ENCODE data around the gene CLTC. TPM values are rescaled to one million over a fixed set of nuclear protein-coding genes. Genes with fewer than 3 reads are reported as not detected.
"Not testable (repeated sequence)": the region's sequence is repeated elsewhere in the genome, so short reads cannot be mapped to it uniquely, and the experiment has no call there.

Gene CLTC
- total RNA-seq, 2 experiments from 2014 or later: 203 to 206 TPM

- DNase-seq: no peak
- Mint-ChIP-seq H3K4me3 (no peak overlapping the region), H3K4me1 (ENCODE audit: low read depth) (peaks cover 36% of the 10 kb centered on the region), H3K27ac (no peak overlapping the region), H3K27me3 (no peaks in the 10 kb centered on the region), H3K9me3 (no peaks in the 10 kb centered on the region), H3K36me3 (peaks cover 68% of the 10 kb centered on the region)
- ChIA-PET POLR2A (no interaction called here), CTCF (no interaction called here)
- intact Hi-C loops (cut with micrococcal nuclease): no loop called here
Observed at GRCh38 chr17:59652119-59652518, 32.4 kb downstream of the CLTC start.

- CTCF ChIA-PET; H3K4me3 Mint-ChIP-seq; H3K27ac Mint-ChIP-seq; H3K27me3 Mint-ChIP-seq; H3K9me3 Mint-ChIP-seq; DNase-seq; H3K4me1 Mint-ChIP-seq (ENCODE audit: low read depth); intact Hi-C loops (cut with micrococcal nuclease): not testable (repeated sequence)
- peaks cover 56% of the 10 kb centered on the region for H3K36me3 Mint-ChIP-seq
- POLR2A ChIA-PET: interaction anchor here (1.4 kb wide), 1 partner anchor 30 kb away, joined by 5 read pairs; no protein-coding TSS in a partner anchor
Observed at GRCh38 chr17:59656624-59657023, 36.9 kb downstream of the CLTC start.

GRCh38 chr17:59666235-59666634 lies 46.5 kb downstream of the CLTC start:
- H3K9me3 Mint-ChIP-seq: no peaks in the 10 kb centered on the region
- H3K4me1 Mint-ChIP-seq (ENCODE audit: low read depth): peaks cover 28% of the 10 kb centered on the region
- H3K27ac Mint-ChIP-seq: no peak overlapping the region
- no peak overlapping the region for H3K4me3 Mint-ChIP-seq
- POLR2A ChIA-PET: no interaction called here
- no peak for DNase-seq
- intact Hi-C loops (cut with micrococcal nuclease): no loop called here
- peaks cover 37% of the 10 kb centered on the region for H3K36me3 Mint-ChIP-seq
- CTCF ChIA-PET: no interaction called here
- H3K27me3 Mint-ChIP-seq: no peaks in the 10 kb centered on the region

GRCh38 chr17:59668816-59669215 lies 49.1 kb downstream of the CLTC start:
- Mint-ChIP-seq H3K4me1 (ENCODE audit: low read depth) (peaks cover 34% of the 10 kb centered on the region), H3K27me3 (no peaks in the 10 kb centered on the region), H3K4me3 (no peak overlapping the region), H3K36me3 (peaks cover 33% of the 10 kb centered on the region), H3K27ac (peak overlapping the region; percentile 38), H3K9me3 (no peaks in the 10 kb centered on the region)
- no peak for DNase-seq
- intact Hi-C loops (cut with micrococcal nuclease): no loop called here
- ChIA-PET POLR2A (no interaction called here), CTCF (interaction anchor here (0.6 kb wide), 1 partner anchor 11 kb away, joined by 4 read pairs; no protein-coding TSS in a partner anchor)

- intact Hi-C loops (cut with micrococcal nuclease): no loop called here
- peak overlapping the region; percentile 38 for H3K27ac Mint-ChIP-seq
- POLR2A ChIA-PET: interaction anchor here (1.4 kb wide), 1 partner anchor 9 kb away, joined by 3 read pairs; no protein-coding TSS in a partner anchor
- H3K9me3 Mint-ChIP-seq: no peaks in the 10 kb centered on the region
- H3K4me3 Mint-ChIP-seq: no peak overlapping the region
- peaks cover 34% of the 10 kb centered on the region for H3K4me1 Mint-ChIP-seq (ENCODE audit: low read depth)
- H3K27me3 Mint-ChIP-seq: no peaks in the 10 kb centered on the region
- H3K36me3 Mint-ChIP-seq: peaks cover 30% of the 10 kb centered on the region
- CTCF ChIA-PET: interaction anchor here (0.6 kb wide), 1 partner anchor 12 kb away, joined by 4 read pairs; no protein-coding TSS in a partner anchor
- no peak for DNase-seq
Observed at GRCh38 chr17:59669411-59669810, 49.7 kb downstream of the CLTC start.

GRCh38 chr17:59669944-59670343 lies 50.2 kb downstream of the CLTC start:
- ChIA-PET POLR2A (interaction anchor here (1.2 to 1.6 kb wide), 3 partner anchors 9 to 38 kb away, joined by 3 to 6 read pairs (median 3); partner anchors contain the start of genes PTRH2 and VMP1), CTCF (interaction anchor here (0.6 to 0.9 kb wide), 3 partner anchors 13 to 264 kb away, joined by 3 to 5 read pairs (median 3); no protein-coding TSS in a partner anchor)
- Mint-ChIP-seq H3K27ac (peak overlapping the region; percentile 38), H3K27me3 (no peaks in the 10 kb centered on the region), H3K9me3 (no peaks in the 10 kb centered on the region), H3K4me3 (no peak overlapping the region), H3K36me3 (peaks cover 28% of the 10 kb centered on the region), H3K4me1 (ENCODE audit: low read depth) (peaks cover 34% of the 10 kb centered on the region)
- intact Hi-C loops (cut with micrococcal nuclease): no loop called here
- no peak for DNase-seq

- intact Hi-C loops (cut with micrococcal nuclease): no loop called here
- Mint-ChIP-seq H3K4me3 (no peak overlapping the region), H3K27ac (peak overlapping the region; percentile 74), H3K9me3 (no peaks in the 10 kb centered on the region), H3K36me3 (peaks cover 26% of the 10 kb centered on the region), H3K27me3 (no peaks in the 10 kb centered on the region), H3K4me1 (ENCODE audit: low read depth) (peaks cover 34% of the 10 kb centered on the region)
- DNase-seq: no peak
- CTCF ChIA-PET: interaction anchor here (1.1 kb wide), 1 partner anchor 149 kb away, joined by 3 read pairs; no protein-coding TSS in a partner anchor
- POLR2A ChIA-PET: interaction anchor here (1.2 to 1.6 kb wide), 2 partner anchors 8 to 36 kb away, joined by 3 to 6 read pairs; partner anchors contain the start of genes PTRH2 and VMP1
Observed at GRCh38 chr17:59671386-59671785, 51.7 kb downstream of the CLTC start.

- peak overlapping the region; percentile 58 for H3K27ac Mint-ChIP-seq
- H3K4me1 Mint-ChIP-seq (ENCODE audit: low read depth): peaks cover 13% of the 10 kb centered on the region
- no peak for DNase-seq
- POLR2A ChIA-PET: no interaction called here
- CTCF ChIA-PET: interaction anchor here (1.2 kb wide), 2 partner anchors 32 to 239 kb away, joined by 3 read pairs; partner anchors contain the start of genes PTRH2 and VMP1
- intact Hi-C loops (cut with micrococcal nuclease): no loop called here
- no peaks in the 10 kb centered on the region for H3K9me3 Mint-ChIP-seq
- H3K36me3 Mint-ChIP-seq: peaks cover 33% of the 10 kb centered on the region
- no peaks in the 10 kb centered on the region for H3K27me3 Mint-ChIP-seq
- no peak overlapping the region for H3K4me3 Mint-ChIP-seq
Observed at GRCh38 chr17:59675231-59675630, 55.5 kb downstream of the CLTC start.

GRCh38 chr17:59676716-59677115 lies 57.0 kb downstream of the CLTC start:
- DNase-seq: no peak
- Mint-ChIP-seq H3K4me1 (ENCODE audit: low read depth) (peaks cover 1% of the 10 kb centered on the region), H3K27me3 (no peaks in the 10 kb centered on the region), H3K9me3 (no peaks in the 10 kb centered on the region), H3K27ac (no peak overlapping the region), H3K36me3 (peaks cover 43% of the 10 kb centered on the region), H3K4me3 (no peak overlapping the region)
- ChIA-PET CTCF (interaction anchor here (1.0 to 1.3 kb wide), 2 partner anchors 48 to 237 kb away, joined by 3 read pairs; no protein-coding TSS in a partner anchor), POLR2A (no interaction called here)
- intact Hi-C loops (cut with micrococcal nuclease): no loop called here

- H3K27me3 Mint-ChIP-seq: no peaks in the 10 kb centered on the region
- DNase-seq: no peak
- intact Hi-C loops (cut with micrococcal nuclease): no loop called here
- no peaks in the 10 kb centered on the region for H3K9me3 Mint-ChIP-seq
- H3K4me1 Mint-ChIP-seq (ENCODE audit: low read depth): peaks cover 3% of the 10 kb centered on the region
- POLR2A ChIA-PET: interaction anchor here (1.0 kb wide), 1 partner anchor 8 kb away, joined by 3 read pairs; no protein-coding TSS in a partner anchor
- peaks cover 52% of the 10 kb centered on the region for H3K36me3 Mint-ChIP-seq
- CTCF ChIA-PET: interaction anchor here (0.7 to 1.0 kb wide), 2 partner anchors 68 to 156 kb away, joined by 3 read pairs; no protein-coding TSS in a partner anchor
- no peak overlapping the region for H3K27ac Mint-ChIP-seq
- no peak overlapping the region for H3K4me3 Mint-ChIP-seq
Observed at GRCh38 chr17:59678918-59679317, 59.2 kb downstream of the CLTC start.

- H3K9me3 Mint-ChIP-seq: no peaks in the 10 kb centered on the region
- CTCF ChIA-PET: no interaction called here
- intact Hi-C loops (cut with micrococcal nuclease): no loop called here
- H3K4me3 Mint-ChIP-seq: no peak overlapping the region
- no peak for DNase-seq
- peaks cover 3% of the 10 kb centered on the region for H3K4me1 Mint-ChIP-seq (ENCODE audit: low read depth)
- POLR2A ChIA-PET: no interaction called here
- H3K27me3 Mint-ChIP-seq: no peaks in the 10 kb centered on the region
- peaks cover 56% of the 10 kb centered on the region for H3K36me3 Mint-ChIP-seq
- H3K27ac Mint-ChIP-seq: no peak overlapping the region
Observed at GRCh38 chr17:59680314-59680713, 60.6 kb downstream of the CLTC start.

GRCh38 chr17:59683283-59683682 lies 63.6 kb downstream of the CLTC start:
- peaks cover 54% of the 10 kb centered on the region for H3K36me3 Mint-ChIP-seq
- peak overlapping the region; percentile 58 for H3K27ac Mint-ChIP-seq
- intact Hi-C loops (cut with micrococcal nuclease): no loop called here
- H3K9me3 Mint-ChIP-seq: no peaks in the 10 kb centered on the region
- no peaks in the 10 kb centered on the region for H3K27me3 Mint-ChIP-seq
- H3K4me1 Mint-ChIP-seq (ENCODE audit: low read depth): peaks cover 7% of the 10 kb centered on the region
- DNase-seq: no peak
- CTCF ChIA-PET: interaction anchor here (0.8 to 1.1 kb wide), 3 partner anchors 13 to 176 kb away, joined by 3 to 5 read pairs (median 3); partner anchors contain the start of genes PTRH2 and VMP1
- no peak overlapping the region for H3K4me3 Mint-ChIP-seq
- POLR2A ChIA-PET: interaction anchor here (0.8 to 1.1 kb wide), 2 partner anchors 20 to 64 kb away, joined by 3 read pairs; no protein-coding TSS in a partner anchor

- CTCF ChIA-PET: no interaction called here
- no peak overlapping the region for H3K4me3 Mint-ChIP-seq
- no peak for DNase-seq
- H3K27ac Mint-ChIP-seq: peak overlapping the region; percentile 30
- peaks cover 11% of the 10 kb centered on the region for H3K4me1 Mint-ChIP-seq (ENCODE audit: low read depth)
- POLR2A ChIA-PET: no interaction called here
- intact Hi-C loops (cut with micrococcal nuclease): no loop called here
- no peaks in the 10 kb centered on the region for H3K9me3 Mint-ChIP-seq
- H3K36me3 Mint-ChIP-seq: peaks cover 54% of the 10 kb centered on the region
- no peaks in the 10 kb centered on the region for H3K27me3 Mint-ChIP-seq
Observed at GRCh38 chr17:59684967-59685366, 65.3 kb downstream of the CLTC start.

All from activated CD4-positive, alpha-beta memory T cell treated with anti-CD3 and anti-CD28 coated beads for 36 hours (primary cell).